ENCODE results near the gene EEFSEC. TPM values are rescaled to one million over a fixed set of nuclear protein-coding genes. Genes with fewer than 3 reads are reported as not detected.

Gene EEFSEC
- total RNA-seq, 1 experiment from 2014 or later = 6.1 TPM

GRCh38 chr3:128271536-128272332, 118.5 kb downstream of the EEFSEC start:
- no peak for DNase-seq (ENCODE audit: low spot score)

GRCh38 chr3:128273109-128273840, 120.0 kb downstream of the EEFSEC start:
- no peak for DNase-seq (ENCODE audit: low spot score)

GRCh38 chr3:128273841-128274573, 120.7 kb downstream of the EEFSEC start:
- no peak for DNase-seq (ENCODE audit: low spot score)

GRCh38 chr3:128274837-128275236, 121.6 kb downstream of the EEFSEC start:
- DNase-seq (ENCODE audit: low spot score) = peak; percentile 93

GRCh38 chr3:128275316-128276145, 122.2 kb downstream of the EEFSEC start:
- no peak for DNase-seq (ENCODE audit: low spot score)

- no peak for DNase-seq (ENCODE audit: low spot score)
Measured at GRCh38 chr3:128276146-128276435, 122.8 kb downstream of the EEFSEC start.

GRCh38 chr3:128276577-128277183, 123.4 kb downstream of the EEFSEC start:
- no peak for DNase-seq (ENCODE audit: low spot score)

- DNase-seq (ENCODE audit: low spot score) = no peak
Measured at GRCh38 chr3:128277378-128278069, 124.2 kb downstream of the EEFSEC start.

- DNase-seq (ENCODE audit: low spot score) = no peak
Measured at GRCh38 chr3:128278130-128278529, 124.8 kb downstream of the EEFSEC start.

GRCh38 chr3:128278761-128279600, 125.7 kb downstream of the EEFSEC start:
- DNase-seq (ENCODE audit: low spot score) = peak; percentile 95

GRCh38 chr3:128279601-128279880, 126.3 kb downstream of the EEFSEC start:
- DNase-seq (ENCODE audit: low spot score) = no peak

- no peak for DNase-seq (ENCODE audit: low spot score)
Measured at GRCh38 chr3:128280481-128281052, 127.3 kb downstream of the EEFSEC start.

- no peak for DNase-seq (ENCODE audit: low spot score)
Measured at GRCh38 chr3:128281056-128281455, 127.8 kb downstream of the EEFSEC start.

- DNase-seq (ENCODE audit: low spot score) = no peak
Measured at GRCh38 chr3:128281461-128282367, 128.4 kb downstream of the EEFSEC start.

- no peak for DNase-seq (ENCODE audit: low spot score)
Measured at GRCh38 chr3:128282380-128283196, 129.3 kb downstream of the EEFSEC start.

- DNase-seq (ENCODE audit: low spot score) = no peak
Measured at GRCh38 chr3:128283421-128283820, 130.1 kb downstream of the EEFSEC start.
